WTC11 (cell line): ENCODE data around the gene LRTM2.

Experiments
- ETV6 ChIP-seq: sonication (generic); formaldehyde crosslinking; IDR thresholded peaks from 2 replicates; pipeline ENCODE4 v1.8.1; 2022; ENCODE audit warnings: mild to moderate bottlenecking, missing genetic modification reagents
- FOXJ3 ChIP-seq: sonication (generic); formaldehyde crosslinking; IDR thresholded peaks from 2 replicates; pipeline ENCODE4 v1.9.0; 2021; ENCODE audit warnings: missing genetic modification reagents, mild to moderate bottlenecking, borderline replicate concordance
- FOXK1 ChIP-seq: sonication (generic); formaldehyde crosslinking; IDR thresholded peaks from 2 replicates; pipeline ENCODE4 v1.8.0; 2022; ENCODE audit warnings: mild to moderate bottlenecking, moderate library complexity, missing genetic modification reagents
- IRF2 ChIP-seq: sonication (generic); formaldehyde crosslinking; IDR thresholded peaks from 2 replicates; pipeline ENCODE4 v1.8.0; 2022; ENCODE audit warnings: low read depth, missing genetic modification reagents, borderline replicate concordance
- SP1 ChIP-seq: sonication (generic); formaldehyde crosslinking; conservative IDR thresholded peaks from 2 replicates; pipeline ENCODE4 v1.8.1; 2022; ENCODE audit warnings: missing genetic modification reagents
- TEAD4 ChIP-seq: sonication (generic); formaldehyde crosslinking; IDR thresholded peaks from 2 replicates; pipeline ENCODE4 v1.8.0; 2022; ENCODE audit warnings: mild to moderate bottlenecking, missing genetic modification reagents
- TF ChIP-seq, protein P1 (sequence below): fragments of 200-600 bp; IDR thresholded peaks from 2 replicates; pipeline ENCODE4 v1.8.0; 2022; ENCODE audit warnings: antibody characterized with exemption
- TF ChIP-seq, protein P2 (sequence below): sonication (generic); formaldehyde crosslinking; IDR thresholded peaks from 2 replicates; pipeline ENCODE4 v1.8.1; 2022; ENCODE audit warnings: low read depth, missing genetic modification reagents, borderline replicate concordance
- TF ChIP-seq, protein P3 (sequence below): fragments of 250-450 bp; sonication (Bioruptor Pico); IDR thresholded peaks from 2 replicates; pipeline ENCODE4 v1.9.0; 2021; ENCODE audit warnings: mild to moderate bottlenecking

DNA sequence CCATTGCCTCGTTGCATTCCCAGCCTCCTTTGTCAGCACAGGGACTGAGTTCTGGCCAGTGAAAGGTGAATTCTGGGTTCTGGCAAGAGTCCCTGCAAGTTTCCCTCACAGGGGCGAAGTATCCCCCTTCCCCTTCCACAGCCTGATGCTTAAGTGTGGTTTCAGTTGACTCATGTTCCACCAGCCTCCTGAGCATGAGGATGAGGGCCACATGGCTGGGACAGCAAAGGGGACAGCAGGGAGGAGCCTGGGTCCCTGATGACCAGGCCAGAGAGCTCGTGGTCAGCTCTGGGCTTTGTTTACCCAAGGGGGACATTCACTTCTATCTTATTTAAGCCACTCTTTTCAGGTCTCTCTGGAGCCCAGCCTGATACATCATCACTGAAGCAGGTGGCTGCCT, 61.6 kb downstream of the LRTM2 start:
- TF ChIP-seq, protein P1, sequence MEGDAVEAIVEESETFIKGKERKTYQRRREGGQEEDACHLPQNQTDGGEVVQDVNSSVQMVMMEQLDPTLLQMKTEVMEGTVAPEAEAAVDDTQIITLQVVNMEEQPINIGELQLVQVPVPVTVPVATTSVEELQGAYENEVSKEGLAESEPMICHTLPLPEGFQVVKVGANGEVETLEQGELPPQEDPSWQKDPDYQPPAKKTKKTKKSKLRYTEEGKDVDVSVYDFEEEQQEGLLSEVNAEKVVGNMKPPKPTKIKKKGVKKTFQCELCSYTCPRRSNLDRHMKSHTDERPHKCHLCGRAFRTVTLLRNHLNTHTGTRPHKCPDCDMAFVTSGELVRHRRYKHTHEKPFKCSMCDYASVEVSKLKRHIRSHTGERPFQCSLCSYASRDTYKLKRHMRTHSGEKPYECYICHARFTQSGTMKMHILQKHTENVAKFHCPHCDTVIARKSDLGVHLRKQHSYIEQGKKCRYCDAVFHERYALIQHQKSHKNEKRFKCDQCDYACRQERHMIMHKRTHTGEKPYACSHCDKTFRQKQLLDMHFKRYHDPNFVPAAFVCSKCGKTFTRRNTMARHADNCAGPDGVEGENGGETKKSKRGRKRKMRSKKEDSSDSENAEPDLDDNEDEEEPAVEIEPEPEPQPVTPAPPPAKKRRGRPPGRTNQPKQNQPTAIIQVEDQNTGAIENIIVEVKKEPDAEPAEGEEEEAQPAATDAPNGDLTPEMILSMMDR, result no peak
- TF ChIP-seq, protein P2, sequence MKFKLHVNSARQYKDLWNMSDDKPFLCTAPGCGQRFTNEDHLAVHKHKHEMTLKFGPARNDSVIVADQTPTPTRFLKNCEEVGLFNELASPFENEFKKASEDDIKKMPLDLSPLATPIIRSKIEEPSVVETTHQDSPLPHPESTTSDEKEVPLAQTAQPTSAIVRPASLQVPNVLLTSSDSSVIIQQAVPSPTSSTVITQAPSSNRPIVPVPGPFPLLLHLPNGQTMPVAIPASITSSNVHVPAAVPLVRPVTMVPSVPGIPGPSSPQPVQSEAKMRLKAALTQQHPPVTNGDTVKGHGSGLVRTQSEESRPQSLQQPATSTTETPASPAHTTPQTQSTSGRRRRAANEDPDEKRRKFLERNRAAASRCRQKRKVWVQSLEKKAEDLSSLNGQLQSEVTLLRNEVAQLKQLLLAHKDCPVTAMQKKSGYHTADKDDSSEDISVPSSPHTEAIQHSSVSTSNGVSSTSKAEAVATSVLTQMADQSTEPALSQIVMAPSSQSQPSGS (CRISPR knock-in tag), result no peak
- TF ChIP-seq FOXK1 (no peak), IRF2 (CRISPR knock-in tag) (no peak), ETV6 (CRISPR knock-in tag) (no peak), TEAD4 (no peak), SP1 (CRISPR knock-in tag) (no peak), FOXJ3 (no peak)
- TF ChIP-seq, protein P3, sequence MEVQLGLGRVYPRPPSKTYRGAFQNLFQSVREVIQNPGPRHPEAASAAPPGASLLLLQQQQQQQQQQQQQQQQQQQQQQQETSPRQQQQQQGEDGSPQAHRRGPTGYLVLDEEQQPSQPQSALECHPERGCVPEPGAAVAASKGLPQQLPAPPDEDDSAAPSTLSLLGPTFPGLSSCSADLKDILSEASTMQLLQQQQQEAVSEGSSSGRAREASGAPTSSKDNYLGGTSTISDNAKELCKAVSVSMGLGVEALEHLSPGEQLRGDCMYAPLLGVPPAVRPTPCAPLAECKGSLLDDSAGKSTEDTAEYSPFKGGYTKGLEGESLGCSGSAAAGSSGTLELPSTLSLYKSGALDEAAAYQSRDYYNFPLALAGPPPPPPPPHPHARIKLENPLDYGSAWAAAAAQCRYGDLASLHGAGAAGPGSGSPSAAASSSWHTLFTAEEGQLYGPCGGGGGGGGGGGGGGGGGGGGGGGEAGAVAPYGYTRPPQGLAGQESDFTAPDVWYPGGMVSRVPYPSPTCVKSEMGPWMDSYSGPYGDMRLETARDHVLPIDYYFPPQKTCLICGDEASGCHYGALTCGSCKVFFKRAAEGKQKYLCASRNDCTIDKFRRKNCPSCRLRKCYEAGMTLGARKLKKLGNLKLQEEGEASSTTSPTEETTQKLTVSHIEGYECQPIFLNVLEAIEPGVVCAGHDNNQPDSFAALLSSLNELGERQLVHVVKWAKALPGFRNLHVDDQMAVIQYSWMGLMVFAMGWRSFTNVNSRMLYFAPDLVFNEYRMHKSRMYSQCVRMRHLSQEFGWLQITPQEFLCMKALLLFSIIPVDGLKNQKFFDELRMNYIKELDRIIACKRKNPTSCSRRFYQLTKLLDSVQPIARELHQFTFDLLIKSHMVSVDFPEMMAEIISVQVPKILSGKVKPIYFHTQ (CRISPR knock-in tag), result no peak
